HEK293 (cell line): Measurements from ENCODE around the gene MAP7.

Experiments
- EGR2 ChIP-seq: fragments of 450-650 bp; formaldehyde crosslinking; IDR thresholded peaks from 2 replicates; pipeline ENCODE4 v1.5.1; 2016; ENCODE audit warnings: low read depth, missing biosample characterization, missing genetic modification characterization
- ELK4 ChIP-seq: IDR thresholded peaks from 2 replicates; pipeline ENCODE4 v1.6.1; 2011; ENCODE audit warnings: mild to moderate bottlenecking, low read depth, low read length, borderline replicate concordance
- GFI1B ChIP-seq: fragments of 450-650 bp; formaldehyde crosslinking; IDR thresholded peaks from 2 replicates; pipeline ENCODE4 v1.5.1; 2016; ENCODE audit warnings: missing biosample characterization, missing genetic modification characterization
- GLI2 ChIP-seq: fragments of 450-650 bp; formaldehyde crosslinking; IDR thresholded peaks from 2 replicates; pipeline ENCODE4; 2017; ENCODE audit warnings: missing biosample characterization, missing genetic modification characterization, low read depth, borderline replicate concordance
- HOXD13 ChIP-seq: sonication (generic); formaldehyde crosslinking; IDR thresholded peaks from 2 replicates; pipeline ENCODE4 v1.8.0; 2022; ENCODE audit warnings: missing genetic modification reagents, borderline replicate concordance
- MEIS1 ChIP-seq: sonication (generic); formaldehyde crosslinking; IDR thresholded peaks from 2 replicates; pipeline ENCODE4 v1.8.1; 2022; ENCODE audit warnings: missing genetic modification reagents, mild to moderate bottlenecking, borderline replicate concordance
- MYNN ChIP-seq: fragments of 450-650 bp; formaldehyde crosslinking; IDR thresholded peaks from 2 replicates; pipeline ENCODE4 v1.5.1; 2016; ENCODE audit warnings: missing biosample characterization, missing genetic modification characterization, borderline replicate concordance
- SCRT2 ChIP-seq: fragments of 450-650 bp; formaldehyde crosslinking; IDR thresholded peaks from 2 replicates; pipeline ENCODE4 v1.5.1; 2016; ENCODE audit warnings: missing biosample characterization, missing genetic modification characterization
- TSHZ1 ChIP-seq: fragments of 450-650 bp; formaldehyde crosslinking; IDR thresholded peaks from 2 replicates; pipeline ENCODE4 v1.5.1; 2016; ENCODE audit warnings: missing biosample characterization, missing genetic modification characterization, borderline replicate concordance
- WT1 ChIP-seq: fragments of 450-650 bp; formaldehyde crosslinking; IDR thresholded peaks from 2 replicates; pipeline ENCODE4 v1.5.1; 2016; ENCODE audit warnings: missing biosample characterization, missing genetic modification characterization
- ZBTB20 ChIP-seq: fragments of 450-650 bp; formaldehyde crosslinking; IDR thresholded peaks from 2 replicates; pipeline ENCODE4 v1.5.1; 2016; ENCODE audit warnings: missing biosample characterization, missing genetic modification characterization
- ZNF112 ChIP-seq: fragments of 450-650 bp; formaldehyde crosslinking; IDR thresholded peaks from 2 replicates; pipeline ENCODE4 v1.5.0; 2017; ENCODE audit warnings: missing biosample characterization, missing genetic modification characterization
- ZNF157 ChIP-seq: fragments of 450-650 bp; formaldehyde crosslinking; IDR thresholded peaks from 2 replicates; pipeline ENCODE4 v1.5.1; 2016; ENCODE audit warnings: missing biosample characterization, missing genetic modification characterization
- ZNF202 ChIP-seq: fragments of 450-650 bp; formaldehyde crosslinking; IDR thresholded peaks from 2 replicates; pipeline ENCODE4 v1.5.1; 2016; ENCODE audit warnings: missing biosample characterization, missing genetic modification characterization, borderline replicate concordance
- ZNF211 ChIP-seq: fragments of 450-650 bp; formaldehyde crosslinking; IDR thresholded peaks from 2 replicates; pipeline ENCODE4 v1.5.1; 2016; ENCODE audit warnings: low read depth, missing biosample characterization, missing genetic modification characterization
- ZNF248 ChIP-seq: fragments of 450-650 bp; formaldehyde crosslinking; IDR thresholded peaks from 2 replicates; pipeline ENCODE4 v1.5.1; 2017; ENCODE audit warnings: missing biosample characterization, missing genetic modification characterization
- ZNF394 ChIP-seq: fragments of 450-650 bp; formaldehyde crosslinking; IDR thresholded peaks from 2 replicates; pipeline ENCODE4 v1.5.1; 2016; ENCODE audit warnings: missing biosample characterization, missing genetic modification characterization, mild to moderate bottlenecking, moderate library complexity, borderline replicate concordance
- ZNF501 ChIP-seq: fragments of 450-650 bp; formaldehyde crosslinking; IDR thresholded peaks from 2 replicates; pipeline ENCODE4 v1.5.1; 2016; ENCODE audit warnings: missing biosample characterization, missing genetic modification characterization
- ZNF514 ChIP-seq: fragments of 450-650 bp; formaldehyde crosslinking; IDR thresholded peaks from 2 replicates; pipeline ENCODE4 v1.5.1; 2016; ENCODE audit warnings: missing biosample characterization, missing genetic modification characterization
- ZNF549 ChIP-seq: fragments of 450-650 bp; IDR thresholded peaks from 2 replicates; pipeline ENCODE4 v1.5.1; 2018; ENCODE audit warnings: missing biosample characterization, missing genetic modification characterization, mild to moderate bottlenecking, inconsistent platforms, moderate library complexity
- ZNF558 ChIP-seq: fragments of 450-650 bp; formaldehyde crosslinking; IDR thresholded peaks from 2 replicates; pipeline ENCODE4 v1.5.1; 2016; ENCODE audit warnings: missing biosample characterization, missing genetic modification characterization
- ZNF561 ChIP-seq: fragments of 450-650 bp; IDR thresholded peaks from 2 replicates; pipeline ENCODE4 v1.5.1; 2018; ENCODE audit warnings: missing biosample characterization, missing genetic modification characterization, borderline replicate concordance
- ZNF585B ChIP-seq: fragments of 450-650 bp; formaldehyde crosslinking; IDR thresholded peaks from 2 replicates; pipeline ENCODE4 v1.5.1; 2016; ENCODE audit warnings: missing biosample characterization, missing genetic modification characterization
- ZNF600 ChIP-seq: fragments of 450-650 bp; formaldehyde crosslinking; IDR thresholded peaks from 2 replicates; pipeline ENCODE4 v1.5.1; 2016; ENCODE audit warnings: missing biosample characterization, missing genetic modification characterization
- ZNF677 ChIP-seq: fragments of 450-650 bp; IDR thresholded peaks from 2 replicates; pipeline ENCODE4 v1.5.0; 2018; ENCODE audit warnings: missing biosample characterization, mild to moderate bottlenecking, missing genetic modification characterization, moderate library complexity
- ZNF830 ChIP-seq: fragments of 450-650 bp; IDR thresholded peaks from 2 replicates; pipeline ENCODE4 v1.5.0; 2018; ENCODE audit warnings: missing biosample characterization, missing genetic modification characterization, low read depth, mild to moderate bottlenecking, moderate library complexity
- ZSCAN4 ChIP-seq: fragments of 450-650 bp; formaldehyde crosslinking; IDR thresholded peaks from 2 replicates; pipeline ENCODE4 v1.5.1; 2017; ENCODE audit warnings: missing biosample characterization, missing genetic modification characterization
- TF ChIP-seq, protein P1 (sequence below): fragments of 450-650 bp; formaldehyde crosslinking; IDR thresholded peaks from 2 replicates; pipeline ENCODE4 v1.5.1; 2017; ENCODE audit warnings: missing biosample characterization, missing genetic modification characterization
- TF ChIP-seq, protein P2 (sequence below): fragments of 450-650 bp; formaldehyde crosslinking; IDR thresholded peaks from 2 replicates; pipeline ENCODE4 v1.5.1; 2016; ENCODE audit warnings: missing biosample characterization, missing genetic modification characterization
- TF ChIP-seq, protein P3 (sequence below): fragments of 450-650 bp; formaldehyde crosslinking; optimal IDR thresholded peaks from 2 replicates; pipeline ENCODE3; 2016; ENCODE audit warnings: missing biosample characterization, mild to moderate bottlenecking, missing genetic modification characterization

Gene MAP7

DNA sequence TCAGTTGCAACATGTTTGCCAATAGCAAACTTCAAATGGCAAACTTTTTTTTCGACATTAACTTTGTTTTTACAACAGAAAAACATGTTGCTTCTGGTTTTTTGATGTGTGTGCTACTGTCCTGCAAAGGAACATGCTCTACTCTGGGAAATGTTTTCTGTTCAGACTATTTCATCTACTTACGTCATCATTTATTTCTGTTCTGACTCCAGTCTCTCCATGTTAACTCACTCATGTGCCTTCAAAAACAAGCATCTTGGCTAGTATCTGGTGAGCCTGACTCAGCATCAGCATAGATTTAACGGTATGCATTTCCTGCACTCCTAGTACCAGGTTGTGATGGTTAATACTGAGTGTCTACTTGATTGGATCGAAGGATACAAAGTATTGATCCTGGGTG is 36.1 kb upstream of the MAP7 start (continued):
- peak; percentile 37; the same call in 1 of the 2 replicates for TF ChIP-seq ZBTB20 (tag by site-specific recombination)
- no peak for TF ChIP-seq ZNF561 (tag by site-specific recombination)
- TF ChIP-seq ZNF394 (tag by site-specific recombination) = no peak
- no peak for TF ChIP-seq ZNF600
- no peak for TF ChIP-seq ZNF514 (tag by site-specific recombination)
- TF ChIP-seq ZNF830 = no peak
- no peak for TF ChIP-seq GFI1B
- no peak for TF ChIP-seq ZNF202 (tag by site-specific recombination)
- TF ChIP-seq, protein P1, sequence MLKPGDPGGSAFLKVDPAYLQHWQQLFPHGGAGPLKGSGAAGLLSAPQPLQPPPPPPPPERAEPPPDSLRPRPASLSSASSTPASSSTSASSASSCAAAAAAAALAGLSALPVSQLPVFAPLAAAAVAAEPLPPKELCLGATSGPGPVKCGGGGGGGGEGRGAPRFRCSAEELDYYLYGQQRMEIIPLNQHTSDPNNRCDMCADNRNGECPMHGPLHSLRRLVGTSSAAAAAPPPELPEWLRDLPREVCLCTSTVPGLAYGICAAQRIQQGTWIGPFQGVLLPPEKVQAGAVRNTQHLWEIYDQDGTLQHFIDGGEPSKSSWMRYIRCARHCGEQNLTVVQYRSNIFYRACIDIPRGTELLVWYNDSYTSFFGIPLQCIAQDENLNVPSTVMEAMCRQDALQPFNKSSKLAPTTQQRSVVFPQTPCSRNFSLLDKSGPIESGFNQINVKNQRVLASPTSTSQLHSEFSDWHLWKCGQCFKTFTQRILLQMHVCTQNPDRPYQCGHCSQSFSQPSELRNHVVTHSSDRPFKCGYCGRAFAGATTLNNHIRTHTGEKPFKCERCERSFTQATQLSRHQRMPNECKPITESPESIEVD (tag by site-specific recombination) = 0 out of 2 replicates have a peak, but pooled peaks have one; percentile 40
- TF ChIP-seq, protein P2, sequence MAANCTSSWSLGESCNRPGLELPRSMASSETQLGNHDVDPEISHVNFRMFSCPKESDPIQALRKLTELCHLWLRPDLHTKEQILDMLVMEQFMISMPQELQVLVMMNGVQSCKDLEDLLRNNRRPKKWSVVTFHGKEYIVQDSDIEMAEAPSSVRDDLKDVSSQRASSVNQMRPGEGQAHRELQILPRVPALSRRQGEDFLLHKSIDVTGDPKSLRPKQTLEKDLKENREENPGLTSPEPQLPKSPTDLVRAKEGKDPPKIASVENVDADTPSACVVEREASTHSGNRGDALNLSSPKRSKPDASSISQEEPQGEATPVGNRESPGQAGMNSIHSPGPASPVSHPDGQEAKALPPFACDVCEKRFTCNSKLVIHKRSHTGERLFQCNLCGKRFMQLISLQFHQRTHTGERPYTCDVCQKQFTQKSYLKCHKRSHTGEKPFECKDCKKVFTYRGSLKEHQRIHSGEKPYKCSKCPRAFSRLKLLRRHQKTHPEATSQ (tag by site-specific recombination) = no peak
- no peak for TF ChIP-seq ZNF112 (tag by site-specific recombination)
- TF ChIP-seq WT1 (tag by site-specific recombination) = no peak
- TF ChIP-seq ZNF157 = peak; percentile 55
- TF ChIP-seq ZNF501 (tag by site-specific recombination) = no peak
- no peak for TF ChIP-seq ZNF585B
- TF ChIP-seq HOXD13 (CRISPR knock-in tag) = no peak
- TF ChIP-seq, protein P3, sequence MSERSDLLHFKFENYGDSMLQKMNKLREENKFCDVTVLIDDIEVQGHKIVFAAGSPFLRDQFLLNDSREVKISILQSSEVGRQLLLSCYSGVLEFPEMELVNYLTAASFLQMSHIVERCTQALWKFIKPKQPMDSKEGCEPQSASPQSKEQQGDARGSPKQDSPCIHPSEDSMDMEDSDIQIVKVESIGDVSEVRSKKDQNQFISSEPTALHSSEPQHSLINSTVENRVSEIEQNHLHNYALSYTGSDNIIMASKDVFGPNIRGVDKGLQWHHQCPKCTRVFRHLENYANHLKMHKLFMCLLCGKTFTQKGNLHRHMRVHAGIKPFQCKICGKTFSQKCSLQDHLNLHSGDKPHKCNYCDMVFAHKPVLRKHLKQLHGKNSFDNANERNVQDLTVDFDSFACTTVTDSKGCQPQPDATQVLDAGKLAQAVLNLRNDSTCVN = no peak
- TF ChIP-seq EGR2 (tag by site-specific recombination) = no peak
- no peak for TF ChIP-seq TSHZ1
- TF ChIP-seq ZNF558 (tag by site-specific recombination) = no peak
- TF ChIP-seq ZNF248 (tag by site-specific recombination) = no peak
- TF ChIP-seq ZNF211 (tag by site-specific recombination) = no peak
- TF ChIP-seq ZNF677 (tag by site-specific recombination) = peak; percentile 60; the same call in 1 of the 2 replicates
- TF ChIP-seq MYNN (tag by site-specific recombination) = no peak
- no peak for TF ChIP-seq ELK4
- no peak for TF ChIP-seq ZNF549 (tag by site-specific recombination)
- peak; percentile 67 for TF ChIP-seq SCRT2
- no peak for TF ChIP-seq MEIS1
- TF ChIP-seq ZSCAN4 = 0 out of 2 replicates have a peak, but pooled peaks have one; percentile 15
- TF ChIP-seq GLI2 (tag by site-specific recombination) = no peak
